ENCODE data around the gene HDGFL2.

HDGFL2 gene

DNA sequence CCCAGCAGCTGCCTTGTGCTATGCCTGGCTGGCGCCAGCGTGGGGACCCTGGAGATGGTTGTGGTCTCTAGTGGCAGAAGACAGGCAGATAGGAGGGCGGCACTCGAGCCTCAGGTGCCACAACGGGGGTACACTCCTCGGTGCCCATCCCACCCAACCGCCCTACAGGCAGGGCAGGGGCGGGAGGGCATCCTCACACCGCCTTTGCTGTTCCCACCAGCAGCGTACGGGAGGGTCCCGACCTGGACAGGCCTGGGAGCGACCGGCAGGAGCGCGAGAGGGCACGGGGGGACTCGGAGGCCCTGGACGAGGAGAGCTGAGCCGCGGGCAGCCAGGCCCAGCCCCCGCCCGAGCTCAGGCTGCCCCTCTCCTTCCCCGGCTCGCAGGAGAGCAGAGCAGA lies 29.6 kb downstream of the HDGFL2 start:
- no peak for DNase-seq (ENCODE audit: low read depth)
- no peak overlapping the region for H3K4me3 ChIP-seq (ENCODE audit: low read length)
- TF ChIP-seq, protein P1, sequence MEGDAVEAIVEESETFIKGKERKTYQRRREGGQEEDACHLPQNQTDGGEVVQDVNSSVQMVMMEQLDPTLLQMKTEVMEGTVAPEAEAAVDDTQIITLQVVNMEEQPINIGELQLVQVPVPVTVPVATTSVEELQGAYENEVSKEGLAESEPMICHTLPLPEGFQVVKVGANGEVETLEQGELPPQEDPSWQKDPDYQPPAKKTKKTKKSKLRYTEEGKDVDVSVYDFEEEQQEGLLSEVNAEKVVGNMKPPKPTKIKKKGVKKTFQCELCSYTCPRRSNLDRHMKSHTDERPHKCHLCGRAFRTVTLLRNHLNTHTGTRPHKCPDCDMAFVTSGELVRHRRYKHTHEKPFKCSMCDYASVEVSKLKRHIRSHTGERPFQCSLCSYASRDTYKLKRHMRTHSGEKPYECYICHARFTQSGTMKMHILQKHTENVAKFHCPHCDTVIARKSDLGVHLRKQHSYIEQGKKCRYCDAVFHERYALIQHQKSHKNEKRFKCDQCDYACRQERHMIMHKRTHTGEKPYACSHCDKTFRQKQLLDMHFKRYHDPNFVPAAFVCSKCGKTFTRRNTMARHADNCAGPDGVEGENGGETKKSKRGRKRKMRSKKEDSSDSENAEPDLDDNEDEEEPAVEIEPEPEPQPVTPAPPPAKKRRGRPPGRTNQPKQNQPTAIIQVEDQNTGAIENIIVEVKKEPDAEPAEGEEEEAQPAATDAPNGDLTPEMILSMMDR (conservative IDR thresholded peaks at IDR 0.05; ENCODE audit: low read depth, low read length): no peak

DNA sequence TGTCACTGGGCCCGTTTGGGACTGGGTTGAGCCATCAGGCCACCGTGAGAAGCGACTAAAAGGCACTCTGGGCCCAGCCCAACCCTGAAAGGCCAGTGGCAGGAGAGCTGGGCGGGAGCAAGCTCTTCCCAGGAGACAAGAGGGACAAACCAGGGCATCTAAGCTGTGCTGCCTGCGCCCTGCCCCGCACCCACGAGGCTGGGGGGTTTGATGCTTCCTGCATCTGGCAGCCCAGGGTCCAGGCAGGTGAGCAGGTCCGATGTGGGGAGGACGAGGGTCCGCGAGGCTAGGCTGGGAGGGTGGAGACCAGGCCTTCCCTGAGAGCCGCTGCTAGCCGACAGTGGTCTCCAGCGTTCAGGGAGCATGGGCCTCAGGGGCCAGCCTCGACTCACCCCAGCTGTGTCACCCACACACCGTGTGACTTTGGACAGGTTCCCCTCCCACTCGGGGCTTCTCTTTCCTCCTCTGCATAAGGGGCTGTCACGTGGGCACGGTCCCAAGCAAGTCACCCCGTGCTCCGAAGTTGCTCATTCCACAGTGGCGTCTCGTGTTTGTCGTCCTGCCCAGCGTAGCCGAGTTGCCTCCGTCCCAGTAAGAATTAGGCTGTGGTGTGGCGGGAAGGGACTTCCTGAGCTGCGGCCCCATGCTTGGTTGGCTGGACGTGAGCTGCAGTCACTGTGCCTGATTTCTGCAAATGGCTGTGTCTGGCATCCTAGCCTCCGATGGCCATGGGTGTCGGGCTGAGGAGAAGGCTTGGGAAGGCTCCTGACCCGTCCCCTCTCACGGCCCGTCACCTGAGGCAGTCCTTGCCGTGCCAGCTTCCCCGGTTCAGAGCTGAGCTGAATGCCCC lies 30.4 kb downstream of the HDGFL2 start:
- TF ChIP-seq, protein P1 (conservative IDR thresholded peaks at IDR 0.05; ENCODE audit: low read depth, low read length): no peak
- no peak for DNase-seq (ENCODE audit: low read depth)
- no peak overlapping the region for H3K4me3 ChIP-seq (ENCODE audit: low read length)

DNA sequence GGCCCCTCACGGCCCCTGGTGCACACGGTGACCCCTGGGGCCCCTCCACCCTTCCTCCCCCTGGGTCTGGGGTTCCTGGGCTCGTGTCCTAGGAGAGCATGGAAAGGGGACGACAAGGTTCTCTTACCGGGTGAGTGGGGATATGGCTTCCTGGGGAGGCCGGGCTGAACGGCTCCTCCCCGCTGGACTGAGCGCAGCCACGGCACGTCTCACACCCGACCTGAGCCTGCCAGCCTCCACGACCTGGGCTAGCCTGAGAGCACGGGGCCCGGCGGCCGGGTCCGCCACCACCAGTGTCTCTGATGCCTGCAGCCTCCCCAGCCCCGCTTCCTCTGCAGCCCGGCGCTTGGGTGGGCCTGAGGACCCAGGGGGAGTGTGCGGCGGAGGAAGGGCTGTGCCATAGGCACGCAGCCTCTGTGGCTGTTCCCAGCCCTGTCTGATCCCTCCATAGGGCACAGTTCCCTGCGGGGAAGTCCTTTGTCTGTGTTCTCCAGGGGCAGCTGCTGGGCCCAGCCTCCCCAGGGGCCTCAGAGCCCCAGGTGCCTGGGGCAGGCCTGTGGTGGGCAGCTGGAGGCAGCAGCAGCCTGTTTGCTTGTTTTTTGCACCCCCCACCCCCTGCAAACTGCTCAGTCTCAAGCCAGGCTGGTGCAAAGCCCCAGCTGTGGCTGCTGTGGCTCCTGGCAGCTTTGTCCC lies 31.2 kb downstream of the HDGFL2 start:
- no peak for DNase-seq (ENCODE audit: low read depth)
- TF ChIP-seq, protein P1 (conservative IDR thresholded peaks at IDR 0.05; ENCODE audit: low read depth, low read length): no peak
- no peak overlapping the region for H3K4me3 ChIP-seq (ENCODE audit: low read length)

DNA sequence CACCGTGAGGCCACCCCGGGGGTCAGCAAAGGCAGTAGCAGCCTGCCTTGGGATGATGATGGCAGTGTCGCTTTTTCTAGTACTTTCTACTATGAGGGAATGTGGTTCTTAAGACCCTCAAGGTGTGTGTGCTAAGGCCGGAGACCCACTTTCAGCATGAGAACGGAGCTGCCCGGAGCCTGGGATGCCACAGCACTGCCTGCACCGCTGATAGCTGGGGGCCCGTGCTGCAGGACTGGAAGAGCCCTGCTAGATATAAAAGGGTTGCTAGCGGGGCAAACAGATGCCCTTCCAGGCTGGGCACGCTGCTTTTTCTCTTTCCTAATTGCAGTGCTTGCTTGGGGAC lies 31.7 kb downstream of the HDGFL2 start:
- H3K4me3 ChIP-seq (ENCODE audit: low read length): no peak overlapping the region
- TF ChIP-seq, protein P1 (conservative IDR thresholded peaks at IDR 0.05; ENCODE audit: low read depth, low read length): no peak

DNA sequence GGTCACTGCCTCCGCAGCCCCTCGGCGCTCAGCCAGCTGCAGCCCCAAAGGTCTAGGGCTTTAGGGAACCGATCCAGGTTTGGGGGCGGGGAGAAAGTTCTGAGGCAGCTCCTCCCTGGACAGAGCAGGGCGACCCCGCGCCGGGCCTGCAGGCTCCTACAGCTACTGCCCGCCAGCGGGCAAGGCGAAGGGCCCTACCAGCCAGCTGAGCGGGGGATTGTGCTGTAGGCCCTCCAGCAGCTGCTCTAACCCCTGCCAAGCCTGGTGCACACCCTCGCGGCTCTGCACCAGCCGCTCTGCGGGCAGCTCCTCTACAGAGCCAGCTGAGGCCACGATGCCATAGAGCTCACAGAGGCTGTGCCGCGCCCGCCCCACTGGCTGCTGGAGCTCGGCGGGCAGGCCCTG lies 32.2 kb downstream of the HDGFL2 start:
- no peak overlapping the region for H3K4me3 ChIP-seq (ENCODE audit: low read length)
- TF ChIP-seq, protein P1 (conservative IDR thresholded peaks at IDR 0.05; ENCODE audit: low read depth, low read length): no peak
- no peak for DNase-seq (ENCODE audit: low read depth)

More for the DNA sequence above, 31.7 kb downstream of the HDGFL2 start:
- DNase-seq (ENCODE audit: low read depth): no peak

DNA sequence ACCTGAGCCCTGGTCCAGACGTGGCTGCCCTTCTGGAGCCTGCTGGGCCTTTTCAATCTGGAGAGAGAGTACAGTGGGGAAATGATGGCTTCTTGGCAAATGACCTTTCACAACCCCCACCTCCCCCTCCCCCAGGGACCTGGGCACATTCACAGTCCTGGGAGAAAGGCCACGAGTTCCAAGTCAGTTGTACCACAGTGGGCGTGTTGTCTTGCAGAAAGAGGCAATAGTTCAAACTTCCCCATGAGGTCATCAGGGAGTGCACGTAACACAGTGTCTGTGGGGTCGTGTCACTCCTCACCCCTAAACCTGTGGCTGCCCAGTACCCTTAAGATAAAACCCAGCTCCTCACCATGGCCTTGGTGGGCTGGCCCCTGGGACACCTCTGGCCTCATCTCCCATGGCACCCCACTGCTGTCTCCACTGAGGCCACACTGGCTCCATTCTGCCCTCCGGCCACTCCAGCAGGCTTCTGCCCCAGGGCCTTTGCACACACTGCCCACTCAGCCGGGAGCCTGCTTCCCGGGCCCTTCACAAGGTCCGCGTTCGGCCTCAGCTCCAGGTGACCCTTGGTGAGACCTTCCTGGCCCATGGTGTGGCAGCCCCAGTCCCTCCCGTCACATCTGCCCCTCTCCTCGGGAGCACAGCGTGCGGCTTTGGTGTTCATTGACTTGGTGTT lies 32.9 kb downstream of the HDGFL2 start:
- TF ChIP-seq, protein P1 (conservative IDR thresholded peaks at IDR 0.05; ENCODE audit: low read depth, low read length): no peak
- no peak for DNase-seq (ENCODE audit: low read depth)
- H3K4me3 ChIP-seq (ENCODE audit: low read length): no peak overlapping the region

Data from retinal pigment epithelial cell (primary cell).